Mucosa of stomach (tissue), 1 donor: ENCODE data around the gene SLC31A2.

ENCODE experiments used
- H3K27me3 ChIP-seq: one replicate; pipeline ENCODE4 v1.7.0; 2013; ENCODE audit warnings: mild to moderate bottlenecking, low read length; ENCODE audit not compliant: control insufficient read depth, insufficient read depth
- H3K36me3 ChIP-seq: one replicate; pipeline ENCODE4 v1.7.0; 2013; ENCODE audit warnings: low read length; ENCODE audit not compliant: control insufficient read depth, insufficient read depth
- H3K4me1 ChIP-seq: one replicate; pipeline ENCODE4 v1.7.0; 2013; ENCODE audit warnings: mild to moderate bottlenecking, low read length; ENCODE audit not compliant: control insufficient read depth, insufficient read depth
- H3K4me3 ChIP-seq: one replicate; pipeline ENCODE4 v1.7.0; 2013; ENCODE audit warnings: low read length
- H3K9ac ChIP-seq: one replicate; pipeline ENCODE4 v1.7.0; 2013; ENCODE audit warnings: mild to moderate bottlenecking, low read length, moderate library complexity
- H3K9me3 ChIP-seq: one replicate; pipeline ENCODE4 v1.7.0; 2013; ENCODE audit warnings: mild to moderate bottlenecking, low read length, moderate library complexity; ENCODE audit not compliant: control insufficient read depth
- donor health status: Pancreatic carcinoma.

Gene SLC31A2

GRCh38 chr9:113154471-113154870 is 3.7 kb downstream of the SLC31A2 start:
- no peak overlapping the region for H3K4me3 ChIP-seq
- no peaks in the 10 kb centered on the region for H3K9me3 ChIP-seq
- H3K27me3 ChIP-seq, result no peaks in the 10 kb centered on the region
- H3K9ac ChIP-seq, result no peak overlapping the region
- H3K4me1 ChIP-seq, result peaks cover 13% of the 10 kb centered on the region
- no peaks in the 10 kb centered on the region for H3K36me3 ChIP-seq

- no peaks in the 10 kb centered on the region for H3K9me3 ChIP-seq
- no peak overlapping the region for H3K9ac ChIP-seq
- peaks cover 13% of the 10 kb centered on the region for H3K4me1 ChIP-seq
- no peaks in the 10 kb centered on the region for H3K27me3 ChIP-seq
- H3K4me3 ChIP-seq, result no peak overlapping the region
- no peaks in the 10 kb centered on the region for H3K36me3 ChIP-seq
Observed at GRCh38 chr9:113154946-113155345, 4.1 kb downstream of the SLC31A2 start.

GRCh38 chr9:113155911-113156588 is 5.2 kb downstream of the SLC31A2 start:
- Histone ChIP-seq H3K9me3 (no peaks in the 10 kb centered on the region), H3K9ac (no peak overlapping the region), H3K4me3 (no peak overlapping the region), H3K4me1 (peaks cover 13% of the 10 kb centered on the region), H3K27me3 (no peaks in the 10 kb centered on the region), H3K36me3 (no peaks in the 10 kb centered on the region)

- H3K9me3 ChIP-seq, result no peaks in the 10 kb centered on the region
- no peak overlapping the region for H3K9ac ChIP-seq
- H3K4me1 ChIP-seq, result peaks cover 7% of the 10 kb centered on the region
- no peak overlapping the region for H3K4me3 ChIP-seq
- H3K27me3 ChIP-seq, result no peaks in the 10 kb centered on the region
- no peaks in the 10 kb centered on the region for H3K36me3 ChIP-seq
Observed at GRCh38 chr9:113156880-113157279, 6.1 kb downstream of the SLC31A2 start.

GRCh38 chr9:113158446-113158845 is 7.6 kb downstream of the SLC31A2 start:
- H3K4me3 ChIP-seq, result no peak overlapping the region
- H3K36me3 ChIP-seq, result no peaks in the 10 kb centered on the region
- H3K27me3 ChIP-seq, result no peaks in the 10 kb centered on the region
- H3K4me1 ChIP-seq, result no peaks in the 10 kb centered on the region
- no peaks in the 10 kb centered on the region for H3K9me3 ChIP-seq
- H3K9ac ChIP-seq, result no peak overlapping the region

- H3K9ac ChIP-seq, result no peak overlapping the region
- no peaks in the 10 kb centered on the region for H3K27me3 ChIP-seq
- no peaks in the 10 kb centered on the region for H3K9me3 ChIP-seq
- no peak overlapping the region for H3K4me3 ChIP-seq
- peaks cover 7% of the 10 kb centered on the region for H3K36me3 ChIP-seq
- H3K4me1 ChIP-seq, result no peaks in the 10 kb centered on the region
Observed at GRCh38 chr9:113160571-113160970, 9.8 kb downstream of the SLC31A2 start.

GRCh38 chr9:113163001-113163400 is 12.2 kb downstream of the SLC31A2 start:
- Histone ChIP-seq H3K4me3 (no peak overlapping the region), H3K9me3 (no peaks in the 10 kb centered on the region), H3K9ac (no peak overlapping the region), H3K27me3 (no peaks in the 10 kb centered on the region), H3K4me1 (no peaks in the 10 kb centered on the region), H3K36me3 (peaks cover 15% of the 10 kb centered on the region)

- peaks cover 26% of the 10 kb centered on the region for H3K36me3 ChIP-seq
- no peaks in the 10 kb centered on the region for H3K9me3 ChIP-seq
- no peaks in the 10 kb centered on the region for H3K27me3 ChIP-seq
- no peak overlapping the region for H3K4me3 ChIP-seq
- no peaks in the 10 kb centered on the region for H3K4me1 ChIP-seq
- no peak overlapping the region for H3K9ac ChIP-seq
Observed at GRCh38 chr9:113164536-113165300, 13.9 kb downstream of the SLC31A2 start.

GRCh38 chr9:113166039-113166438 is 15.2 kb downstream of the SLC31A2 start:
- no peaks in the 10 kb centered on the region for H3K9me3 ChIP-seq
- H3K36me3 ChIP-seq, result peaks cover 26% of the 10 kb centered on the region
- H3K4me3 ChIP-seq, result no peak overlapping the region

GRCh38 chr9:113168809-113169208 is 18.0 kb downstream of the SLC31A2 start:
- Histone ChIP-seq H3K36me3 (peaks cover 32% of the 10 kb centered on the region), H3K4me3 (no peak overlapping the region)

More at GRCh38 chr9:113166039-113166438, 15.2 kb downstream of the SLC31A2 start:
- no peak overlapping the region for H3K9ac ChIP-seq
- H3K4me1 ChIP-seq, result no peaks in the 10 kb centered on the region
- no peaks in the 10 kb centered on the region for H3K27me3 ChIP-seq

GRCh38 chr9:113173341-113173740 is 22.5 kb downstream of the SLC31A2 start:
- Histone ChIP-seq H3K9me3 (no peaks in the 10 kb centered on the region), H3K9ac (no peak overlapping the region), H3K27me3 (no peaks in the 10 kb centered on the region), H3K4me1 (no peaks in the 10 kb centered on the region), H3K4me3 (no peak overlapping the region), H3K36me3 (peaks cover 17% of the 10 kb centered on the region)

More at GRCh38 chr9:113168809-113169208, 18.0 kb downstream of the SLC31A2 start:
- H3K9me3 ChIP-seq, result no peaks in the 10 kb centered on the region
- H3K9ac ChIP-seq, result no peak overlapping the region
- no peaks in the 10 kb centered on the region for H3K27me3 ChIP-seq
- H3K4me1 ChIP-seq, result no peaks in the 10 kb centered on the region

- peaks cover 7% of the 10 kb centered on the region for H3K36me3 ChIP-seq
- no peaks in the 10 kb centered on the region for H3K27me3 ChIP-seq
- H3K4me1 ChIP-seq, result no peaks in the 10 kb centered on the region
Observed at GRCh38 chr9:113176803-113177202, 26.0 kb downstream of the SLC31A2 start.

More at GRCh38 chr9:113176803-113177202, 26.0 kb downstream of the SLC31A2 start:
- Histone ChIP-seq H3K9ac (no peak overlapping the region), H3K9me3 (no peaks in the 10 kb centered on the region), H3K4me3 (no peak overlapping the region)
